Hepatic stellate cell (primary cell): Measurements from ENCODE around the gene KPNA2.
A peak's percentile ranks its signal among the peaks of the same experiment; 100 is the strongest.
"Not testable (repeated sequence)": the region's sequence is repeated elsewhere in the genome, so short reads cannot be mapped to it uniquely, and the experiment has no call there.

ENCODE experiments used
- DNase-seq: peaks from one replicate; pipeline ENCODE4 v3.0.0; 2011; ENCODE audit warnings: low spot score

Gene KPNA2

DNA sequence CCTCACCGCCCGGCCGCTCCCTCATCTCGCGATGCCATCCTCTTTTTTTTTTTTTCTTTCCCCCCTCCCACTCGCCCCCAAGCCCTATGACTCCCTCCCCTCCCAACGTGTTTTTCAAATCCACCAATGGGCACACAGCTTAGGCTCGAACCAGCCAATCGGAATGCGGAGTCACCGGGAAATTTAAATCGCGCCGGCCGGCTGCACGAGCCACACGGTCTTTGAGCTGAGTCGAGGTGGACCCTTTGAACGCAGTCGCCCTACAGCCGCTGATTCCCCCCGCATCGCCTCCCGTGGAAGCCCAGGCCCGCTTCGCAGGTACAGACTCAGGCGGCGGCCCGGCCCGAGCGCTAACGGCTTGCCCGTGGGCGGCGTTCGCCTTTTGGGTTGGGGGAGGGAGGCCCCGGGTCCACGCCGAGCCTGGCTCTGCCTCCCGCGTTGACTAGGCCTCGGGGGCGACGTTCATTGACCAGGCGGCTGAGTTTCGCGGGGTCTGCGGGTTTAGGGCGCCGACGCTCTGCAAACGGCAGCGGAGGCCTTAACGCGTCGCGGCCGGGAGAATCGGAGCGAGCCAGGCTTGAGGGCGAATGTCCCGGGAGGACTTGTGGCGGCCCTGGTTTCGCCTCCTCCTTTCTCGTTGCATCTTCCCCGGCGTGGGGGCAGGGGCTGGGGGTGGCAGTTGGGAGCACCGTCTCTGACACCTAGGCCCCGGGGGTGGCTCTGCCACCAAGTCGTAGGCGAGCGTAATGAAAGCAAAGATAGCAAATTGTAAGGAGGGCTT, at the start of gene KPNA2:
TSS of gene KPNA2 (plus strand) at position 213 of the 781 bp plus-strand sequence. CDS start 1,398 bp downstream, outside the sequence.
- peak; percentile 99 for DNase-seq

DNA sequence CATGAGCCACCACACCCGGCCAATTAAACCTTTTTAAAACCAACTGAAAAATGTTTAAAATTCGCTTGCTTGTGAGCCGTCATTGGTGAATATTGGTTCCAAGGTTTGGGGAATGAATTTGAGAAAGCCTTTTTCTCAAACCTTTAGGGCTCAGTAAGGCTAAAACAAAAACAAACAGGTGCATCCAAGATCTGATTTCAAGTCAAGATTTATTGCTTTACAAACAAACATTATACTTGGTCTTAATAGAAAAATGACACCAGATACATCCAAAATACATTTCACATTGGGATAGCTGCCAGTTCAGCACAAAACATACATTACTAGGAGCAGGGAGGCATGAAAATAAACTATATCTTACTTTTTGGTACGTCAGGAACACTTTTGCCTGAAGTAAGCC, 44.6 kb upstream of the KPNA2 start:
- no peak for DNase-seq

DNA sequence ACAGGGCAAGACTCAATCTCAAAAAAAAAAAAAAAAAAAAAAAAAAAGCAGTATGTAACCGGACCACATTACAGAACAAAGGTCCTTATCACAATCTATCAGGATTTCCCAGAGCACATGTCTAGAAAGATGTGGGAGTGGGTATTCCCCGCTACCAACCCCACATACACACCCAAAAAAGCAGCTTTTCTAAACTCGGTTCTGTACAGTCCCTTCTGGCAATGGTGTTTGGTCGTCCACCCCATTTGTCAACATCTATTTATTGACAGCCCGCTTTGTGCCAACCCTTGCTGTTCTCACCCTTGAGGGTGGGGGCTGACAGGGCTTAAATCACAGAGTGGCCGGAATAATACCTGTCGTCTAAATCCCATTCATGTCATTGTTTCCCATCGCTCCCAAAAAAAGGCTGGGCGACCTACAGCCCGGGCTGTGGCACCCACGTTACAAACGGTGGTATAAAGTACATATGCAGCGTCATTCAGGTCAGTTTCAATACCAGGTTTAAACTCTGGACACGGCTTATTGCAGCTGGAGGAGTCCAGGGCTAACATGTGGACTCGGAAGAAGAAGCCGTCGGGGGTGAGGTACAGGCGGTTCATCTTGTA, 42.9 kb upstream of the KPNA2 start:
- DNase-seq = no peak

DNA sequence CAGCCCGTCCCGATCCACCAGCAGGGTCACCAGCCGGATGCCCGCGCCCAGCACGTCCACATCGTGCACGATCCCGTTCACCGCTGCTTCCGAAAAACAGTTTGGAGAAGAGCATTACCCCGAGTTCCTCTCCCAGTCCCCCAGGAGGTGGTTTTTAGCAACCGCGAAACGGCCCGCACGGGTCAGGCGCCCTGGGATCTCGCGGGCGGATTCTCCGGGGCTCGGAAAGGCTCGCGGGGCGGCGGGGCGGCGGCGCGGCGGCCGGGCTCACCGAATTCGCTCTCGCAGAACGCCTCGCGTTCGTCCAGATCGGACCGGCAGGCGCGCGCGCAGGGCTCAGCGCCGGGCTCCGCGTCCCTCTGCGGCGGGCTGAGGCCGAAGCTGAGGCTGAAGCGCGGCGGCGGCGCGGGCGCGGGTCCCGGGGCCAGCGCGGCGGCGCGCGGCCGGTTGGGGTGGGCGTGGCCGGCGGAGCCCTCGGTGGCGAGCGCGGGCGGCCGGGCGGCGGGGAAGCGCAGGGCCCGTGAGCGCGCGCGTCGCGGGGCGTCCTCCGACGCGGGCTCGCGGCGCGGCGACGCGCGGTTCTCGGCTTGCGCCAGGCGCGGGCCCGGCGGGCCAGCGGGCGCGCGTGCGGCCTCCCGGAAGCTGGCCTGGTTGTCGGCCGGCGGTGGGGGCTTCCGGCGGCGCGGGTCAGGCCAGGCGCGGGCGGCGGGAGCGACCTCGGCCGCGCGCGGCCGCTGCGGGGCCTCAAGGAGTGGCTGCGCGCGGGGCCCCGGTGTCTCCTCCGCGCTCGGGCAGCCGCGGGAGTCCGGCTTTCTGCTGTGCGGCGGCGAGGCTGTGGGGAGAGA, 42.2 kb upstream of the KPNA2 start:
- peak; percentile 81 for DNase-seq

DNA sequence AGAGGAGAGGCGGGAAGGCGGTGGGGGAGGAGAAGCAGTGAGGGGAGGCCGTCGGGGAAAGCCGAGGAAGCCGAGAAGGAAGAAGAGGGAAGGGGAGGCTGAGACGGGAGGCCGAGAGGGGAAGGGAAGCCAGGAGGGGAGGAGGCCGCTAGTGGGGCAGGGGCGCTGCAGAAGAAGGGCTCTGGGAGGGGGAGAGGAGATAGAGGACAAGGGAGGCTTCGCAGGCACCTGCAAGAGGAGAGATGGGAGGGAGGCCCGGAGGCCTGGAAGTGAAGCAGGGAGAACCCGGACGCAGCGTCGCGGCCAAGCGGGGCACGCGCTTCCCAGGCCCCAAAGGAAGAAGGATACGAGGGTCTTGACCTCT, 41.6 kb upstream of the KPNA2 start:
- peak; percentile 21 for DNase-seq

DNA sequence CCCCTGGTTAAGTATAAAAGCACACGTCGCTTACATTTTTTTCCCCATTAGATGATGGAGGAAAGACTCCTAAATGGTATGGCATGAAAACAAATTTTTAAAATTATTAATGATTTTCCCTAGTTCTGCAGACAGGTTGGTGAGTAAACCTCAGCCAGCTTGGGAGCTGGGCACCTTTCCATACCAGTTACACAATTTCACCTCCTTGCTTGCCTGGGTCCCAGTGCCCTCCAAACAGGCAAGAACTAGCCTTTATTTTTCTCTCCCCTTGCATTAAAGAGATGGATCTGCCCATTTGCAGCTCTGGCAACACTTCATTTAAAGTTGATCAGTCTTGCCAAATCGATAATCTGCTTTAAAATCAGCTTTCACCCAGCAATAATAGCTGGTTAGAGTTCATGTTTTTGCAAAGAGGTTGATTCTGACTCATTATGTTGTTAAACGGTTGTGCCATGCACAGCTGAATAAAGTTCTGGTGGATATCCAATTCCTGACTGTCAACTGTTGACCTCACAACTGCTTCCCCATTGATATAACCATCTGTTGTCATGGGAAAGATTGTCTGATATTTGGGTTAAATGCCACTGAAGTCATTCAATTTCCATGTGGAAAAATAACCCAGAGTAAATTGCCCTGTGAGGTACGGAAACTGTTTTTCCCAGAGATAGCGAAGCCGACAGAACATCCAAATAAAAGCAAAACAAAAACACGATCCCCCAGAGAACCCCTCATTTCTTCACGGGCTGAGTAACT, 40.5 kb upstream of the KPNA2 start:
- peak; percentile 86 for DNase-seq

DNA sequence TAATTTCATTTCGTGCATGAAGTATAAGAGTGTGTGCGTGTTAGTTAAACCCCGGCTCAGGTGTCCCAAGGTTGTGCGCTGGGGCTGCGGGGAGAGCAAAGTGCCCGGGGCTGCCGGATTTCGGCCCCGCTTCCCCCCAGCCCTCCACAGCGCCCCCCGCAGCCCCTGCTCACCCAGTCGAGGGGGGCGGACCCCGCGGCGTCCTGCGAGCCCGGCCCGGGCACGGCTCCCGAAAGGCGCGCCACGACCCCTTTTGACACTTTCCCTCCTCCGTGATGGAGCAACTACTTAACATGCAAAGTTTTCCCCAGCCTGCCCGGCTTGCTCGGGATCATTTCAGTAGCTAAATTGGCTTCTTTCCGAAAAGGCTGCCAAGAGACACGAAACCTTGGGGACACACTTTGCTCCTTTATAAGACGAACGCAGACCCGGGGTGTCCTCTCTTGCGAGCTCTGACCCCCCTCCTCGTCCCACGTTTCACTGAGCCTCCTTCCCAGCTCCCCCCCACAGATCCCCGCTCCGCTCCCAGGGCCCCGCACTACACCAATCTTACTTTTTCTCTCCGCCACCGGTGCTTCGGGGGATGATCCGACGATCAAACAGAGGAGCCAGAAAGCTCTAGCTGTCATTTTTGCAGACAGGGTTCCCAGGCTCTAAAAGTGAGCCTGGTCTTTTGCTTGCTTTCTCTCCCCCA, 39.8 kb upstream of the KPNA2 start:
- peak; percentile 34 for DNase-seq

DNA sequence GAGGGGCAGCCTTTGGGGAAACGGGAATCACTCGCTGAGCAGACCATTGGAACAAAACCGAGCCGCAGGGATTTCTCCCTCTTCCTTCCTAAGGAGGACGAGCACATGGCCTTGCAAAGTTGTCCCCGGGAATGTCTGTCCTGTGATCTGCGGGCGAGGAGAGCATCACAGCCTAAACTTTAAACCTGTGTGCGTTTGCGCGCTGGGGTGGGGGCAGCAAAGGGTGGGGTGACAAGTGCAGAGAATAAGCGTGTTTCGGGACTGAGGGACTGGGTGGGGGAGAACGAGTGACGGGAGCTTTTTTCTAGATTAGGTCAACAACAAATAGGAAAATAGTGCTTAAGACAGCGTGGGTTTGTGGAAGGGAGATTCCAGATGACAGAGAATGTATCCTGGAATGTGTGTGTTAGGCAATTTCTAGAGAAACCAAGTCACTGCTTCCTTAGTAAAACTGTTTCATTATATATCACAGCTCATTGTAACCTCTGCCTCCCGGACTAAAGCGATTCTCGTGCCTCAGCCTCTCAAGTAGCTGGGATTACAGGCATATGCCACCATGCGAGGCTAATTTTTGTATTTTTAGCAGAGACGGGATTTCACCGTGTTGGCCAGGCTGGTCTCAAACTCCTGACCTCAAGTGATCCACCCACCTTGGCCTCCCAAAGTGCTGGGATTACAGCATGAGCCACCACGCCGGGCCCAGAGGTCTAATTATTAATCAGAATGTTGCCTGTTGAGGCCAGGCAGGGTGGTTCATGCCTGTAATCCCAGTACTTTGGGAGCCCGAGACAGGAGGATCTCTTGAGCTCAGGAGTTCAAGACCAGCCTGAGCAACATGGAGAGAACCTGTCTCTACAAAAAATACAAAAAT, 39.0 kb upstream of the KPNA2 start, which contains the start of gene C17orf58:
TSS of gene C17orf58 (minus strand) at position 169 of the 871 bp plus-strand sequence. CDS start 271 bp downstream, outside the sequence.
- DNase-seq = peak; percentile 25

DNA sequence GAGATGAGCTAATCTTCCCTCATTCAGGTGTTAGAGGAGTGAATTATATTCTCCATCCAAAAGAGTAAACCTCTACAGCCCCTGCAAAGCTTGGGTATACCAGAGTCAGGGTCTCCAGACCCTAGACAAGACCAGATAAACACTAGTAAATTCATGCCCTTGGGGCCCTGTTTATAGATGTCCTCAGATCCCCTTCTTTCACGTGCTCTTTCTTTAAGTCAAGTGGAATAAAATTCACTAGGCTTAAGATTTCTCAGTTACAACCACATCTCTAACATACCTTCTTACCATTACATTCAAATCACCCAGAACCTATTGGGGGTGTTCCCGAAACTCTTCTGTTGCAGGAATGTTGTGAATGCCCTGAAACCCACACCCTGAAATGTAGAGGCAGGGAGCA, 37.1 kb upstream of the KPNA2 start:
- DNase-seq = no peak

DNA sequence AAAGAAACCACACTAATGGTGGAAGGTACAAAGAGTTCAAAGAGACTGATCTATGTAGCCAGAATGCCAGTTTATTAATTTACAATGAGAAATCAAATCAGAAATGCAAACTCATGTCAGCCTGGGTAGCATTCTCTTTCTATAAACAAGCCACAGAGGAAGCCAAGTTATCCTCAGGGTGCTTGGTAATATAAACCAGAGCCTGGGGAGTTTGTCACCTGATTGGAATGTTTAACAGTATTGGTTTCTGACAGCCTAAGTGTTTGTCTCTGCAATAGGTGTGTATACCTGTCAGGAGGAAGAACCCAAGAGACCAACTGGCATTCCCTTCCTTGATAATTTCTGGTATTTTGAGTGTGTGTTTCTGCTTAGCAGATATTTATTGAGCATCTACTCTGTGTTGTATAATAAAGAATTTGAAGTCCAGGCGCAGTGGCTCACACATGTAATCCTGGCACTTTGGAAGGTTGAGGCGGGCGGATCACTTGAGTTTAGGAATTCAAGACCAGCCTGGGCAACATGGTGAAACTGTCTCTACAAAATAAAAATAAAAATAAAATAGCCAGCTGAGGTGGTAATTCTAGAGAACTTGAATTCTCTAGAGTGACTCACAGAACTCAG, 36.1 kb upstream of the KPNA2 start:
- no peak for DNase-seq

DNA sequence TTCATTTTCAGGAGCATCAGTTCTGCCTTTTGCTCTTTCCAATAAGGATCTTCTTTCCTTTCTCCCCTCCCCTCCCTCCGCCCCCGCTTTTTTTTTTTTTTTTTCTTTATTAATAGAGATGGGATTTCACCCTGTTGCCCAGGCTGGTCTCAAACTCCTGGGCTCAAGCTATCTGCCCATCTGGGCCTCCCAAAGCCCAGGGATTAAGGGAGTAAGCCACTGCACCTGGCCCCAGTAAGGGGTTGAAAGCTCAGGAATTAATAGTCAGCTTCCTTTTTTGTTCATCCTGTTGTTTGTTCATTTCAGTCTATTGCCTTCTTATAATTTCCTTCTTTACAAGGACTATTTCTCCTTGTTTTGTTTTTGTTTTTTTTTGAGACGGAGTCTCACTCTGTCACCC, 31.3 kb upstream of the KPNA2 start:
- no peak for DNase-seq

DNA sequence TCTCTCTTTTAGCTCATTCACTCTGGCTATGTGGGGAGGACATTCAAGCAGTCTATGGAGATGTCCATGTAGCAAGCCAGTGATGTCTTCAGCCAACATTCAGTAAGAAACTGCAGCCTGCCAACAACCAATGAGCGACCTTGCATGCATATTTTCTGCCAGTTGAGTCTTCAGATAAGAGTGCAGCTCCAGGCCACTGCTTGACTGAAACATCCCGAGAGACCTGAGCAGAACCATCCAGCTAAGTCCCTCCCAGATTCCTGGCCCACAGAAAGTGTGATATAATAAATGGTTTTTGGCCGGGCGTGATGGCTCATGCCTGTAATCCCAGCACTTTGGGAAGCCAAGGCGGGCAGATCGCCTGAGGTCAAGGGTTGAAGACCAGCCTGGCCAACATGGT, 28.7 kb upstream of the KPNA2 start:
- no peak for DNase-seq

DNA sequence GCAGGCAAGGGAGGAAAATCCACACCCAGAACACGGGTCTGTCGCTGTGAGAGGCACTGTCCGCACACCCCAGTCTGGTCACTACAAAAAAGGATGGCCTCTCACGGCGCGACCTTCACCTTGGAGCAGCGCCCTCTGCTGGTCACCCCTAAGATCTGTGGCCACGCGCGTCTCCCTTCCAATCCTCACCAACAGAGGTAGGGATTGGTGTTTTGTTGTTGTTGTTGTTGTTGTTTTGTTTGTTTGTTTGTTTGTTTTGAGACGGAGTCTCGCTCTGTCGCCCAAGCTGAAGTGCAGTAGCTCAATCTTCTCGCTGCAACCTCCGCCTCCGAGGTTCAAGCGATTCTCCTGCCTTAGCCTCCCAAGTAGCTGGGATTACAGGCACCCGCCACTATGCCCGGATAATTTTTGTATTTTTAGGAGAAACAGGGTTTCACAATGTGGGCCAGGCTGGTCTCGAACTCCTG, 24.3 kb upstream of the KPNA2 start:
- DNase-seq = no peak

DNA sequence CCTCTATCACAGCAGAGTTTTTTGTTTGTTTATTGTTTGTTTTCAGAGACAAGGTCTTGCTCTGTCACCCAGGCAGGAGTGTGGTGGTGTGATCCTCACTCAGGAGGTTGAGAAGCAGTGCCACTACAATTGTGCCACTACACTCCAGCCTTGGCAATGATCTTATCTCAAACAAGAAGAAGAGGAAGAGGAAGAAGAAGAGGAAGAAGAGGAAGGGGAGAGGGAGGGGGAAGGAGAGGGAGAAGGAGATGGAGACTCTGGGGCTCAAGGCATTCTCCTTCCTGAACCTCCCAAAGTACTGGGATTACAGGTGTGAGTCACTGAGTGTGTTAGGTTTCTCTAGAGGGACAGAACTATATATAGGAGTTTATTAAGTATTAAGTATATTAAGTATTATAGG, 22.1 kb upstream of the KPNA2 start:
- no peak for DNase-seq

DNA sequence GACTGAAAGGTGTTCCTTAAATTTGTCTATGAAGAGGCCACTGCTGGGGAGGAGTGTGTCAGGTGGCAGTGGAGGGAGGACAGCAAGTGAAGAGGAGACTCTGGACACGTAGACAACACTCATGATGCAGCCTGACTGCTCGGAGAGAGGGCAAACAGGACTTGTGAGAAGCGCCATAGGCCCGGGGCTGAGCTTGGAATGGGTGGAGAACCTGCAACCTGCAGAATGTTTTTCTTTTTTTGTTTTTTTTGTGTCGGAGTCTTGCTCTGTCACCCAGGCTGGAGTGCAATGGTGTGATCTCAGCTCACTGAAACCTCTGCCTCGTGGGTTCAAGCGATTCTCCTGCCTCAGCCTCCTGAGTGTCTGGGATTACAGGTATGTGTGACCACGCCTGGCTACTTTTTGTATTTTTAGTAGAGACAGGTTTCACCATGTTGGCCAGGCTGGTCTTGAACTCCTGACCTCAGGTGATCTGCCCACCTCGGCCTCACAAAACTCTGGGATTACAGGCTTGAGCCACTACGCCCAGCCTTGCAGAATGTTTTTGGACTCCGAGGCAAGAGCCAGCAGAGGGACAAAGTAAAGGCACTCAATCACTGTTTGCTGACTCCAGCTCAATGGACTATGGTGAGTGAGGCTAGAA, 20.3 kb upstream of the KPNA2 start:
- DNase-seq = no peak

DNA sequence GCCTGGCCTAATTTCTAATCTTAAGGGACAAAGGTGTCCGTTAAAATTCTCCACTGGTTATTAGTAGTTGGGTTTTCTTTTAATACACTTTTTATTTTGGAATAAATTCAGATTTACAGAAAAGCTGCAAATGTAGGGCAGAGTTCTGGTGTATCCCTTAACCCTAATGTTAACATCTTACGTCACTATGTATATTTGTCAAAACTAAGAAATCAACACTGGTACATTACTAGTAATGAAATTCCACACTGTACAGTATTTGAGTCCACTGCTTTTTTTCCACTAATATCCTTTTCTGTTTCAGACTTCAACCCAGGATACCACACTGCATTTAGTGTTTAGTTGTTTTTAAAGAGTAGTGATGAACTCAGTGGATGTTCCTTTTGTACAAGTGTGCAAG, 18.7 kb upstream of the KPNA2 start:
- no peak for DNase-seq

DNA sequence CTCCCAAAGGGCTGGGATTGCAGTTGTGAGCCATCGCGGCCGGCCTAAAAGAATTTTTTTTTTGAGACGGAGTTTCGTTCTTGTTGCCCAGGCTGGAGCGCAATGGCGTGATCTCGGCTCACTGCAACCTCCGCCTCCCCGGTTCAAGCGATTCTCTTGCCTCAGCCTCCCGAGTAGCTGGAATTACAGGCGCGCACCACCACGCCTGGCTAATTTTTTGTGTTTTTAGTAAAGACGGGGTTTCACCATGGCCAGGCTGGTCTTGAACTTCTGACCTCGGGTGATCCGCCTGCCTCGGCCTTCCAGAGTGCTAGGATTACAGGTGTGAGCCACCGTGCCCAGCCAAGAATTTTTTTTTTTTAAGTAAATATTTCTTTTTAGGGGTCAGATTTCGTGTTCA, 17.0 kb upstream of the KPNA2 start:
- not testable (repeated sequence) for DNase-seq

DNA sequence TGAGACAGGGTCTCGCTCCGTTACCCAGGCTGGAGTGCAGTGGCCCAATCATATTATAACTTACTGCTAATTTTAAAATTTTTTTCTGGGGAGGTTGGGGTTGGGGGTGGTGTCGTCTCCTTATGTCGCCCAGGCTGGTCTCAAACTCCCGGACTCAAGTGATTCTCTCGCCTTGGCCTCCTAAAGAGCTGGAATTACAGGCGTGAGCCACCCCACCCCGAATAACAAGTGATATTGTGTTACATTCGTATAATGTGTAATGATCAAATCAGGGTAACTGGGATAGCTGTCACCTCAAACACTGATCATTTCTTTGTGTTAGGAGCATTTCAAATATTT, 16.2 kb upstream of the KPNA2 start:
- no peak for DNase-seq

DNA sequence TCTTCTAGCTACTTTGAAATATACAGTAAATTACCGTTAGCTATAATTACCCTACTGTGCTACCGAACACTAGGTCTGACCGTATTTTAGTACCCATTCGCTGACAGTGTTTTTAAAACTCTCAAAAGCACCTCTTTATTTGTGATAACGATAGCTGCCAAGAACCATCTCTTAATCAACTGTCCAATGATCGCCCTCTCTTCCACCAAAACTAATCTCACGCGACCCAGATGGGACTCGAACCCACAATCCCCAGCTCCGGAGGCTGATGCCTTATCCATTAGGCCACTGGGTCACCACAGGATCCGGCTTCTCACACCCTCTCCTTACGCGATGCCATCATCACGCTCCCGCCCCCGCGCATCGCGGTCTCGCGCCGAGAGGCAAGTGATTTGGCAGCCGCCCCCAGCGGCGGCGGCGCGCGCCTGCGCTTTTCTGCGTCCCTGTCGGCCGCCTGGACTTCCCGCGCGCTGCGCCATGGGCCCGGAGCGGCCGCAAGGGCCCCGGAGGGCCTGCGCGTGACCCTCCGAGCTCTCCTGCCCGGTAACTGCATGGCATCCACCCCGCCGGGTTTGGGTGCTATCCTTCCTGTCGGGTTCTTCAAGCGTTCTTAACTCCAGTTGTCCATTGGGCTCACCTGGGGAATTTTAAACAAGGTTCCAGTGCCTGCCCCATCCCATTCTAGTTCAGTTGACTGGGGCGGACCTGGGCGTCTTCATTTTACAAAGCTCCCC, 15.7 kb upstream of the KPNA2 start:
- peak; percentile 93 for DNase-seq
